GM23338 (cell line): ENCODE results near the gene GRAMD1A.

ENCODE experiments used
- CTCF ChIP-seq, 2 experiments: fragments of 200-600 bp in 1 of 2; sonication (generic) in 1 of 2; conservative IDR thresholded peaks; 2 replicates each; pipeline versions ENCODE4 v1.5.1 to v1.6.1; 2016 to 2017; ENCODE audit warnings: antibody characterized with exemption in 2 of 2, low read depth in 2 of 2, mild to moderate bottlenecking in 2 of 2, moderate library complexity in 1 of 2
- EZH2 ChIP-seq: fragments of 200-600 bp; sonication (generic); IDR thresholded peaks from one replicate; pipeline ENCODE4 v1.8.0; 2017; ENCODE audit warnings: antibody characterized with exemption, mild to moderate bottlenecking, low read depth; ENCODE audit not compliant: unreplicated experiment
- POLR2AphosphoS5 ChIP-seq: IDR thresholded peaks from 2 replicates; pipeline ENCODE4 v1.6.1; 2016; ENCODE audit warnings: antibody characterized with exemption, low read depth

GRCh38 chr19:35021596-35021995 lies 21.5 kb downstream of the GRAMD1A start:
- 0 out of 2 replicates have a peak, but pooled peaks have one; percentile 15 for TF ChIP-seq POLR2AphosphoS5
- no peak for TF ChIP-seq CTCF (conservative IDR thresholded peaks at IDR 0.05; ENCODE audit: low read depth in 2 of 2)
- TF ChIP-seq EZH2: no peak
